Measurements from ENCODE around the gene DNAJB13. TPM values are rescaled to one million over a fixed set of nuclear protein-coding genes. Genes with fewer than 3 reads are reported as not detected.

The DNAJB13 gene
- total and polyA plus RNA-seq, 10 of the 15 experiments (the other 5 are each of a cell fraction or from before 2014, with no cell fraction given) = 0.07 to 0.76 (median 0.15) TPM; not detected in 7

DNA sequence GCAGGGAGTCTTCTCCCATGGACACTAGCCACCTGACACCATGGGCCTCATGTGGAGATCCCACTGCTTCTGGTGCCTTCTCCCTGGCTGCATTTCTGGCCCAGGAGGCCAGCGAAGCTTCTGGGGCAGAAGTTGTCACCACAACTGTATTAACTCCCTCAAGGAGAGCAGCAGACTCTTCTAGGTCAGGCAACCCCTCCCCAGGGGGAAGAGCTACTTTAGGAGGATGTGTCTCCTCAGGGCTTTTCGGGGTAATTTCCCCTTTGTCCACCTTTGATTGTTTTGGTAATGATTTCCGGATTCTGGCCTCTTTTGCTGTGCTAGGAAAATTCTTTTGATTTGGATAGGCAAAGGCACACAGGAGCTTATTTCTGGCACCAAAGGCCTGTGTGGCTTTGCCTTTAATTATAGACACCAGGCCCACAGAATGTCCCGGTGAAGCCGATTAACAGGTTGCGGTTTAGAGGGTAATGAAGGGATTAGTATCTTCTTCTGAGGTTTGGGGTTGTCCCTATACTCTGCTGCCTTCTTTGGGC is 40.7 kb downstream of the DNAJB13 start:
- ChIA-PET POLR2A (interaction anchor here (1.0 to 3.5 kb wide), 3 partner anchors 11 to 30 kb away, joined by 3 to 41 read pairs (median 4); partner anchors contain the start of gene UCP2), RAD21 (ENCODE audit: unreplicated experiment) (interaction anchor here (0.8 to 4.1 kb wide), 4 partner anchors 10 to 114 kb away, joined by 3 to 47 read pairs (median 6); partner anchors contain the start of gene UCP2), SMC1A (ENCODE audit: uncharacterized antibody, unreplicated experiment) (interaction anchor here (0.6 to 3.9 kb wide), 6 partner anchors 9 to 178 kb away, joined by 3 to 38 read pairs (median 4); partner anchors contain the start of gene UCP2), CTCF (interaction anchor here (0.8 to 1.6 kb wide), 7 partner anchors 12 to 170 kb away, joined by 3 to 9 read pairs (median 4); no protein-coding TSS in a partner anchor)
- no peaks in the 10 kb centered on the region for H3K27me3 ChIP-seq (replicated peaks in 1 of 2; ENCODE audit: control insufficient read depth in 2 of 2, insufficient read depth in 2 of 2, low read length in 1 of 2)
- H3K4me1 ChIP-seq (ENCODE audit: control insufficient read depth, insufficient read depth, low read length) = peaks cover 48% of the 10 kb centered on the region
- FAIRE-seq (no peak), DNase-seq (ENCODE audit: low read depth, low spot score) (peak; percentile 60), ATAC-seq (peak; percentile 75)
- peak overlapping the region; percentile 75 for H2AFZ ChIP-seq (ENCODE audit: control insufficient read depth, low read depth, low read length)
- H3K27ac ChIP-seq (ENCODE audit: control insufficient read depth, insufficient read depth) = peak overlapping the region; percentile 29
- H3K4me3 ChIP-seq = no peak overlapping the region
- H3K9ac ChIP-seq (ENCODE audit: control insufficient read depth, insufficient read depth, low read length) = peak overlapping the region; percentile 1
- under 1% methylated on average over 6 of the region's 6 CpGs for WGBS (ENCODE audit: insufficient coverage, insufficient replicate concordance, low lambda C conversion rate, missing lambda C conversion rate)
- no peaks in the 10 kb centered on the region for H3K9me3 ChIP-seq (replicated peaks; ENCODE audit: control insufficient read depth, insufficient read depth, low read length)
- intact Hi-C loops (cut with micrococcal nuclease; ENCODE audit: unreplicated experiment) = loop anchor here (10.0 kb wide), 1 partner anchor 1823 kb away; the partner anchor contains the start of gene UVRAG
- H3K79me2 ChIP-seq (ENCODE audit: control insufficient read depth, insufficient read depth, low read length) = no peaks in the 10 kb centered on the region
- in situ Hi-C loops (cut with MboI) = no loop called here
- H3K36me3 ChIP-seq (ENCODE audit: control insufficient read depth in 2 of 2, insufficient read depth in 2 of 2, low read length in 1 of 2) = no peaks in the 10 kb centered on the region
- BruUV-seq (replicated peaks) = no TSS peak
- H3K4me2 ChIP-seq (ENCODE audit: control insufficient read depth, insufficient read depth) = peak overlapping the region; percentile 57
- no peaks in the 10 kb centered on the region for H4K20me1 ChIP-seq (ENCODE audit: control insufficient read depth, insufficient read depth)
- TF ChIP-seq ASH2L (IDR thresholded peaks at IDR 0.05; ENCODE audit: borderline replicate concordance, low read depth) (peak; percentile 51; the same call in 1 of the 2 replicates), YBX1 (IDR thresholded peaks at IDR 0.05) (no peak), MEF2B (IDR thresholded peaks at IDR 0.05; ENCODE audit: partially characterized antibody, poor library complexity, severe bottlenecking) (peak; percentile 77), RFX5 (IDR thresholded peaks at IDR 0.05; ENCODE audit: low read depth, low read length) (no peak), ZBED1 (IDR thresholded peaks at IDR 0.05; ENCODE audit: borderline replicate concordance) (no peak), RUNX3 (IDR thresholded peaks at IDR 0.05; ENCODE audit: low read length) (peak; percentile 93), KDM1A (IDR thresholded peaks at IDR 0.05; ENCODE audit: borderline replicate concordance) (no peak), SRF (IDR thresholded peaks at IDR 0.05; ENCODE audit: low read depth in 2 of 2, low read length in 2 of 2) (peak in 1 of 2 experiments; percentile 71; a peak in 1 of 4 replicates), KAT2A (conservative IDR thresholded peaks at IDR 0.05; ENCODE audit: control insufficient read depth, low read depth, low read length) (no peak), RAD51 (IDR thresholded peaks at IDR 0.05) (peak; percentile 41; the same call in 1 of the 2 replicates), BHLHE40 (IDR thresholded peaks at IDR 0.05; ENCODE audit: borderline replicate concordance in 1 of 2, low read depth in 2 of 2, low read length in 1 of 2) (0 out of 4 replicates have a peak, but pooled peaks of 1 of the 2 experiments have one; percentile 11), DPF2 (IDR thresholded peaks at IDR 0.05) (peak; percentile 61; the same call in 1 of the 2 replicates), MTA2 (IDR thresholded peaks at IDR 0.05; ENCODE audit: low read depth) (peak; percentile 92), IKZF1 (conservative IDR thresholded peaks at IDR 0.05) (peak; percentile 75), CBFB (IDR thresholded peaks at IDR 0.05; ENCODE audit: low read depth) (peak; percentile 79; the same call in 1 of the 2 replicates), NFYB (IDR thresholded peaks at IDR 0.05; ENCODE audit: insufficient read depth, low read depth, low read length) (no peak)
- TF ChIP-seq, protein P1, sequence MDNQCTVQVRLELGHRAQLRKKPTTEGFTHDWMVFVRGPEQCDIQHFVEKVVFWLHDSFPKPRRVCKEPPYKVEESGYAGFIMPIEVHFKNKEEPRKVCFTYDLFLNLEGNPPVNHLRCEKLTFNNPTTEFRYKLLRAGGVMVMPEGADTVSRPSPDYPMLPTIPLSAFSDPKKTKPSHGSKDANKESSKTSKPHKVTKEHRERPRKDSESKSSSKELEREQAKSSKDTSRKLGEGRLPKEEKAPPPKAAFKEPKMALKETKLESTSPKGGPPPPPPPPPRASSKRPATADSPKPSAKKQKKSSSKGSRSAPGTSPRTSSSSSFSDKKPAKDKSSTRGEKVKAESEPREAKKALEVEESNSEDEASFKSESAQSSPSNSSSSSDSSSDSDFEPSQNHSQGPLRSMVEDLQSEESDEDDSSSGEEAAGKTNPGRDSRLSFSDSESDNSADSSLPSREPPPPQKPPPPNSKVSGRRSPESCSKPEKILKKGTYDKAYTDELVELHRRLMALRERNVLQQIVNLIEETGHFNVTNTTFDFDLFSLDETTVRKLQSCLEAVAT (IDR thresholded peaks at IDR 0.05) = peak; percentile 82
- TF ChIP-seq, protein P2, sequence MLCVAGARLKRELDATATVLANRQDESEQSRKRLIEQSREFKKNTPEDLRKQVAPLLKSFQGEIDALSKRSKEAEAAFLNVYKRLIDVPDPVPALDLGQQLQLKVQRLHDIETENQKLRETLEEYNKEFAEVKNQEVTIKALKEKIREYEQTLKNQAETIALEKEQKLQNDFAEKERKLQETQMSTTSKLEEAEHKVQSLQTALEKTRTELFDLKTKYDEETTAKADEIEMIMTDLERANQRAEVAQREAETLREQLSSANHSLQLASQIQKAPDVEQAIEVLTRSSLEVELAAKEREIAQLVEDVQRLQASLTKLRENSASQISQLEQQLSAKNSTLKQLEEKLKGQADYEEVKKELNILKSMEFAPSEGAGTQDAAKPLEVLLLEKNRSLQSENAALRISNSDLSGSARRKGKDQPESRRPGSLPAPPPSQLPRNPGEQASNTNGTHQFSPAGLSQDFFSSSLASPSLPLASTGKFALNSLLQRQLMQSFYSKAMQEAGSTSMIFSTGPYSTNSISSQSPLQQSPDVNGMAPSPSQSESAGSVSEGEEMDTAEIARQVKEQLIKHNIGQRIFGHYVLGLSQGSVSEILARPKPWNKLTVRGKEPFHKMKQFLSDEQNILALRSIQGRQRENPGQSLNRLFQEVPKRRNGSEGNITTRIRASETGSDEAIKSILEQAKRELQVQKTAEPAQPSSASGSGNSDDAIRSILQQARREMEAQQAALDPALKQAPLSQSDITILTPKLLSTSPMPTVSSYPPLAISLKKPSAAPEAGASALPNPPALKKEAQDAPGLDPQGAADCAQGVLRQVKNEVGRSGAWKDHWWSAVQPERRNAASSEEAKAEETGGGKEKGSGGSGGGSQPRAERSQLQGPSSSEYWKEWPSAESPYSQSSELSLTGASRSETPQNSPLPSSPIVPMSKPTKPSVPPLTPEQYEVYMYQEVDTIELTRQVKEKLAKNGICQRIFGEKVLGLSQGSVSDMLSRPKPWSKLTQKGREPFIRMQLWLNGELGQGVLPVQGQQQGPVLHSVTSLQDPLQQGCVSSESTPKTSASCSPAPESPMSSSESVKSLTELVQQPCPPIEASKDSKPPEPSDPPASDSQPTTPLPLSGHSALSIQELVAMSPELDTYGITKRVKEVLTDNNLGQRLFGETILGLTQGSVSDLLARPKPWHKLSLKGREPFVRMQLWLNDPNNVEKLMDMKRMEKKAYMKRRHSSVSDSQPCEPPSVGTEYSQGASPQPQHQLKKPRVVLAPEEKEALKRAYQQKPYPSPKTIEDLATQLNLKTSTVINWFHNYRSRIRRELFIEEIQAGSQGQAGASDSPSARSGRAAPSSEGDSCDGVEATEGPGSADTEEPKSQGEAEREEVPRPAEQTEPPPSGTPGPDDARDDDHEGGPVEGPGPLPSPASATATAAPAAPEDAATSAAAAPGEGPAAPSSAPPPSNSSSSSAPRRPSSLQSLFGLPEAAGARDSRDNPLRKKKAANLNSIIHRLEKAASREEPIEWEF (IDR thresholded peaks at IDR 0.05; ENCODE audit: insufficient replicate concordance, low read depth, low read length) = no peak

Data from GM12878 (cell line).